GM18909 (cell line): ENCODE results near the gene SLC66A2.

Experiments used
- ATAC-seq: cut with Tn5 transposase; IDR thresholded peaks from one replicate; pipeline ENCODE4 v1.9.1; 2021; ENCODE audit warnings: mild to moderate bottlenecking; ENCODE audit not compliant: unreplicated experiment, poor library complexity

The SLC66A2 gene

DNA sequence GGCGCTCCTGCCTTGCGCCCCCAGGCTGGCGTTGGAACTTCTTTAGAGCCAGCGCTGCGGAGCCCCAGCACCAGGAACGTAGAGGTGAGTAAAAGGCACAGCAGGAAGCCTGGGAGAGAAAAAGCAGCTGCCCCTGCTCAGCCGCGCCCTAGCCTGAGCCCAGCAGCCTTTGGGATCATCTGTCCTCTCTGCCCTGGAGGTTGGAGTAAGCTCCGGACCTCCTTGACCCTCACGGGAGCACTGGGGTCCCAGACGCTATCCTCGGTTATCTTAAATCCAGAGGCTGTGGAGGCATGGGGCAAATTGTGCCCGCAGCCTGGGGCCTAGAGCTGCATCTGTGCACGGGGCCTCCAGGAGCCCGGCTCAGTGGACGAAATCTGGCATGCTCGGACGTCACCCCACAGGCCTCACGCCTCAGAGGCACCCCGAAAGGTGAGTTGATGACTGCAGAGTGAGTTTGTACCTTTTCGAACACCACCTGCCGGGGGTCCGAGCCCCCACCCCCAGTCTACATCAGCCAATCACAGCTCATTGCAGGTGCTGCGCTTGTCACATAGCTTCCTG is 1.6 kb upstream of the SLC66A2 start:
- ATAC-seq, result no peak

DNA sequence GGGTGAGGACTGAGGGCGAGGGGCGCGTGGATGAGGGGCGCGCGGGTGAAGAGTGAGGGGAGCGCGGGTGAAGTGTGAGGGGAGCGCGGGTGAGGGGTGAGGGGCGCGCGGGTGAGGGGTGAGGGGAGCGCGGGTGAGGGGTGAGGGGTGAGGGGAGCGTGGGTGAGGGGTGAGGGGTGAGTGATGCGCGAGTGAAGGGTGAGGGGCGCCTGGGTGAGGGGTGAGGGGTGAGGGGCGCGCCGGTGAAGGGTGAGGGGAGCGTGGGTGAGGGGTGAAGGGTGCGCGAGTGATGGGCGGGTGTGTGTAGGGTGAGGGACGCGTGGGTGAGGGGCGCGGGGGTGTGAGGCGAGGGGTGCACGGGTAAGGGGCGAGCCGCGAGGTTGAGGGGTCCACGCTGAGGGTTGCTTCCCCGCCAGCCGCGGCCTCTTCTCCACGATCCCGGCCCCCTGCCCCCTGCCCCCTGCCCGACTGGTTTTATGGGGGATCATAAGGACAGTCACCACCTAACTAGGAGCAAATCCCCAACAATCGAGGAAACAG is 1.1 kb upstream of the SLC66A2 start:
- no peak for ATAC-seq

DNA sequence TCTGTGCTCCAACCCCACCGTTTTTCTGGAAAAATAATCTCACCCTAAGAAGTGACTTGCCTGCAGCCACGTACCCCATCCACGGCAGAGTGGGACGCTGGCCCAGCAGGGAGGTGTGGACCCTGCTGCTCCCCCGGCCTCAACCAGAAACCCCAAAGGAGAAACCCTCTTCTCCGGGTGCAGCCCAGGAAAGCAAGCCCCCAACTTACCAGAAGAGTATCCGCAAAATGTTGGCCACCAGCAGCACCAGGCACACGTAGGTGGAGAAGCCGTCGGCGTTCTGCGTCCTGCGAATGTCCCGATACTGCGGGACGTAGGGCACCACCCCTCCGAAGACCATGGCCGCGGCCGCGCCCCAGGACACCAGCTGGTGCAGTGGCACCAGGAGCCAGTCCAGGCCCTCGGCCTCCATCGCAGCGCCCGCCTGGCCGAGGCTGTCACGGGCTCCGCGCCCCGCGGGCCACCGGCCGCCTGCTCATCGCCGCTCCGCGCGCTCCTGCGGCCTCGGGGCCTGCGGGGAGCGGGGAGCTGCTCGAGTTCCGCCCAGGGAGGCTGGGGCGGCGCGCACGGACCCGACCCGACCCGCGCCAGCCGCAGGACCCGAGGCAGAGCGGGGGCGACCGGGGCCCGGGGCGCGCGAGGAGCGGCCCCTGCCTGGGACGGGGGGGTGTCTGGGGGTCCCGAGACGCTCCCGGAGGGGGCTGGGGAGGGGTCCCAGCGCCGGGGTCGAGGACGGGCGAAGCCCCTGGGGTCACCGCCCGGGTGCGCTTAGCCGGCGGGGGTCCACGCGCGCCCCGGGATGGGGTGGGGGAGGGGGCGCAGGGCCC is 725 bp downstream of the SLC66A2 start:
- ATAC-seq, result peak; percentile 23

DNA sequence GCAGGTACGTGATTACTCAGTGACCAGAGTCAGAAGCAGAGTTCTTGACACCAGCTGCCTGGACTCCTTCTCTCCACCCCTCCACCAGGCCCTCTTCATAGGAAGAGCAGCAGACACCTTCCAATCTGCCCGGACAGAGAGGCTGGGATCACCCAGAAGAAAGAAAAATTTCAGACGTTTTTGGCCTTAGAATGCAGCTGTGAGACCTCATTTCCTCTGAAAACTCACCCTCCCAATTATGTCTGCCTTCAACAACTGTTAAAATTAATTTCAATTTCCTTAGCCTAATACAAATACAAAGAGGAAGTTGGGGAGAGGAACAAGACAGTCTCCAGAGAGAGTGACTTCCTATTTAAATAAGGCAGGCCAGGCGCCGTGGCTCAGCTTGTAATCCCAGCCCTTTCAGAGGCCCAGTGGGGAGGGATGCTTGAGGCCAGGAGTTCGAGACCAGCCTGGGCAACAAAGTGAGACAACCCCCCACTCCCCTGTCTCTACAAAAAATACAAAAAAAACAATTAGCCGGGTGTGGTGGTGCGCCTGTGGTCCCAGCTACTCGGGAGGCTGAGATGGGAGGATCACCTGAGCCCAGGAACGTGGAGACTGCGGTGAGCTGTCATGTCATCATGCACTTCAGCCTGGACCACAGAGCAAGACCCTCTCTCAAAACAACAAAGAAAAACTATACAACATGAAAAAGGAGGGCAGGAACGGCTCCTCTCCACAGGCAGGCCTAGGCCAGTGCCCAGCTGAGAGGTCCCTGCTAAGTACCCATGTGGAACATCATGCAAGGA is 1.6 kb downstream of the SLC66A2 start:
- no peak for ATAC-seq

DNA sequence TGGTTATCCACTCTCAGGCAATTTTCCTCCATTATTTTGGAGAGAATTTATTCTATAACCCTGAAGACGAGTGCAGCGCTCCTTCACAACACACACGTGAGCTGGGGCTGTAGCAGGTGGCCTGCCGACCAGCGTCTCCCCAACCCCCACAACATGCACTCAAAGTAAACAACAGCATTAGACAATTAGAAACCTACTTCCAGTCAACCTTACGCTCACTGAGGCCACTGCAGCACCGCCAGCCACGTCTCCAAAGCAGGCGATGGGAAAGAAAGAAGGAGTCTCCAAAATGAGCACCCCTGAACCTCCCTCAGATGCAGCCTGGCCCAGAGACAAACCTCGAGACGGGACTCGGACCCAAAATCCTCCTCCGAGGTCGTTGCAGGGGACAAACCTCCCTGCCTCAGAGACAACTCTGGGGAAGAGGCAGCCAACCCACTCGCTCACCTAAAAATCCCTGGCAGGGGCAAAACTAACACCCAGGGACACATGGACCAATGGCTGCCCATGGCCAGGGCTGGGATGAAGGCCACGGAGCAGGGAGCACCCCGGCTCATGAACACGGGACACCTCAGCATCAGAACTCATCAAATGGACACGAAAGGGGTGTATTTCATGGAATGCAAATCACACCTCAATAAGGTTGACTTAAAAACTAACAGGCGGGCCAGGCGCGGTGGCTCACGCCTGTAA is 2.6 kb downstream of the SLC66A2 start:
- no peak for ATAC-seq

DNA sequence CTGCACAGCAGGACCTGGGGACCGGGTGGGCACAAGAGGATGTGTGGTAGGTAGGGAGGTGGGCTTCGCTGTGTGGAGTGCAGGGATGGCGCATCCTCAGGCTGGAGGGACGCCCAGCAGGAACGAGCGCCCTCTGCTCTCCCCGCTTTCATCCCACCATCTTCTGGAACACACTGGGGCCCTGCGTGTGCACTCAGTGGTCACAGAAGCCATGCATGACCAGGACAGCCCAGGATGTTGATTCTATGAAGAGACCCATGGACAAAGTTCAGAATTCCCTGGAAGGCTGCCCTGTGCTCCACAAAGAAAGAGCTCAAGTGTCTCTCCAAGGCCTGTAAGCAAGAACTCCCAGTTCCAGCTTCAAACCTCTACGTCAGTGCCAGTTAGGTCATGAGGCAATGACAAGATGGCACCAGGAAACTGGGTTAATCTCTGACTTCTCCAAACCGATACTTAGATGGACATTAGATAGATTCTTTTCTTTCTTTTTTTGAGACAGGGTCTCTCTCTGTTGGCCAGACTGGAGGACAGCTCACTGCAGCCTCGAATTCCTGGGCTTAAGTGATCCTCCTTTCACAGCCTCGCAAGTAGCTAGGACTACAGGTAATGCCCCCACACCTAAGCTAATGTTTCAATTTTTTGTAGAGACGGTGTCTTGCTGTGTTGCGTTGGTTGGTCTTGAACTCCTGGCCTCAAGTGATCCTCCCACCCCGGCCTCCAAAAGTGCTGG is 3.4 kb downstream of the SLC66A2 start:
- no peak for ATAC-seq

DNA sequence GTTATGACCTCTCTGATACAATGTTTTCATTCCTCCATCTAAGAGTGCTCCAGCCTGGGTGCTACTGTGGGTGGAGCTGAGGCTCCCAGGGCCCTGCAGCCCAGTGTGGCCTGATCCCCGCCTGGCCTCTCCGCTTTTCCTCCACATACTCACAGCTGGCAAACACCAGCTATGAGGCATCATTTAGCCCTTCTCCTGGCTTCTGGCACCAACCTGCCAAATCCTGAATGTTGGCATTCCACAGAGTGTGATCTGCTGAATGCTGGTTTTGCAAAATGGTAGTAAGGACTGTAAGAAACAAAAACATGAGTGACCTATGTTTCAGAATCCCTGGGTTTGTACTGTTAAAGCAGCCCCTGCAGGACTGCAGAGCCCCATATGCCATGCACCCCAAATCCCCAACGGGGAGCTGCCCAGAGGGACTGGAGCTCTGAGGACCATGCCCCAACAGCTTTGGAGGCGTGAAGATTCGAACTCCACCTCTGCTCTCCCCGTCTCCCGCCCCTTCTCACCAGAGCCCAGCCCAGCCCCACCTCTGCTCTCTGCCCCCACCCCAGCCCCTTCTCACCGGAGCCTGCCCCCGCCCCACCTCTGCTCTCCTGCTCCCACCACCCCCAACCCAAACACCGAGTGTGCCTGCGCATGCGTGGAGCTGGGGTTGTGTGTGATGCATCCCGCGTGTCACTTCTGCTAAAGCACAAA is 4.2 kb downstream of the SLC66A2 start:
- no peak for ATAC-seq

DNA sequence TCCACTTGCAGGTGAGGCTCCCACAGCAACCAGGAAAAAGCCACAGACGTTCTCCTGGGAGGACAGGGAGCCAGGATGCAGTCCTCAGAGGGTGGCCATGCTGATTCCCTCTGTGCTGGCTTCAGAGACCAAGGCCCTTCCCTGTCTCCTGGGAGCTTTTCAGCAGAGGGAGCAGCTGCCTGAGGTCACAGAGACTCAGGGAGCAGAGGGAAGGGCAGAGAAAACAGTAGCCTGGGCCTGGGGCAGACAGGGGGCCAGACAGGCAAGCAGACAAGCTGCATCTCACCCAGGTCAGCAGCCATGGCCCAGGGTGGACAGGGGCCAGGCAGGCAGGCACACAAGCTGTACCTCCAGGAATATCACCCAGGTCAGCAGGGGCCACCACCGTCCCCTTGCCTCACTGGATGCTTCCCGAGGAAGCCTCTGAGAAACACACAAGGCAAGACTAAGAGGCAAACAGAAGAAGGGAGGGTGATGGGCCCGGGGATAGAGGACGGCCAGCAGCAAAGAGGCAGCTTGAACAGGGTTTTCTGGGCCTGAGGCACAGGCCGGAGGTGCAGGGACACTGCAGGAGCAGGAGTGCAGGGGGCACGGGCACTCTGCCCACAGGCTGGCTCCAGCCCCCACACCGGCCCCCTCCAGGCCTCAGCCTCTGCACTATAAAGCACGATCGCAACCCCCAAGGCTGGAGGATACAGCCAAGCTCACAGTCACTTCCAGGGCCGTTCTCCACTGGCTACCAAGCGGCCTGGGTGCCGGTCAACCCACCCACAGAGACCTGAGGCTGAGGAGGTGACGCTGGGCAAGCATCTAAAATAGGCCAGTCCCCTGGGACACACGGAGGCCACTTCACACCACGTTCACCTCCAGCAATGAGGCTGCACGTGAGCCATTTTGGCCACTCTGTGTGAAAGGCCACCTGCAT is 6.1 kb downstream of the SLC66A2 start:
- ATAC-seq, result no peak

DNA sequence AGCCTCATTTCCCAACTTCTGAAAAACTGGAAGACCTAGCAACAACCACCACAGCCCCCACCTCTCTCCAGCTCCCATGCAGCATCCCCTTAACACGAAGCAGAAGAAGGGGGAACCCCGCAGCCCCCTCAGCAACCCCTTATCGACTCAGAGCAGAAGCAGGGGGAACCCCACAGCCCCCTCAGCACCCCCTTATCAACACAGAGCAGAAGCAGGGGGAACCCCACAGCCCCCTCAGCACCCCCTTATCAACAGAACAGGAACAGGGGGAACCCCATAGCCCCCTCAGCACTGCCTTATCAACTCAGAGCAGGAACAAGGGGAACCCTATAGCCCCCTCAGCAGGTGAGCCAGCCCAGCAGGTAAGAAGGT is 6.7 kb downstream of the SLC66A2 start:
- no peak for ATAC-seq

DNA sequence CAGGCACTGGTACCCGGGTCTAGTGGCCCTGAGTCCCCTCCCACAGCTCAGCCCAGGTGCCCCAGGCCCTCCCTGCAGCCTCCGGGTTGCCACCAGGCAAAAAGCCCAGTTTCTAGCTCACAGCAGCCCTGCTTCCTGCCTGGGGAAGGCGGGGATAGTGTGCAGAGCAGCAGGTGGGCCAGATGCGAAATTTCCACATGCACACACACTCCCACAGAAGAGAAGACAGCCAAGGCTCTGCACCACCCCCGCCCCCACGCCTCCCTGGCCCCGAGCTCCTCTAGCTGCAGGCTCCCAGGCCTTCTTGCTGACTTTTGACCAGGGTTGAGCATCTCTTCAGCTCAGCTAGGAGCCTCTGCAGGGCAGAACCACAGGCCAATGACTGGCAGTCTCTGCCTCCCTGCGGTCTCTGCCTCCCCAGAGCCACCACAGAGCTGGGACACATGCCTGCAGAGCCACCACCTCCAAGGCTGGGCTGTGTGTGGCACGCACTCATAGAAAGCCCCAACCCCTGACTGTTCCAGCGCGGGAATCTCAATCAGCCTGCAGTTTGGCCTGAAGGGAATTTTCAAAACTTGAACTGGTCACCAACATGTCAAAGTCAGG is 7.2 kb downstream of the SLC66A2 start:
- ATAC-seq, result peak; percentile 62

DNA sequence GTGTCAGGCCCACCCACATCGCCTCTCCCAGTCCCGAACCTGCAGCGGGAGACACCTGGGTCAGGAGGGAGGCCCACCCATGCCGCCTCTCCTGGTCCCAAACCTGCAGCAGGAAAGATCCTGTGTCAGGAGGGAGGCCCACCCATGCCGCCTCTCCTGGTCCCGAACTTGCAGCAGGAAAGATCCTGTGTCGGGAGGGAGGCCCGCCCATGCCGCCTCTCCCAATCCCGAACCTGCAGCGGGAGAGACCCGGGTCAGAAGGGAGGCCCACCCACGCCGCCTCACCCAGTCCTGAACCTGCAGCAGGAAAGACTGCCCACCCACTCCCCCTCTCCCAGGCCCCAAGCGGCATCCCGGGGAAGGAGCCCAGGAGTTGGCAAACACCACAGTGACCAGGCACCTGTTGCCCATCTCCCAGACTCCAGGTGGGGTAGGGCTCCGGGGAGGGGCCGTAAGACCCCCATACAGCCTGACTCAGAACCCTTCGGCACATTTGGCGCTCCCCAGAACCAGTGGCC is 7.8 kb downstream of the SLC66A2 start:
- ATAC-seq, result no peak

DNA sequence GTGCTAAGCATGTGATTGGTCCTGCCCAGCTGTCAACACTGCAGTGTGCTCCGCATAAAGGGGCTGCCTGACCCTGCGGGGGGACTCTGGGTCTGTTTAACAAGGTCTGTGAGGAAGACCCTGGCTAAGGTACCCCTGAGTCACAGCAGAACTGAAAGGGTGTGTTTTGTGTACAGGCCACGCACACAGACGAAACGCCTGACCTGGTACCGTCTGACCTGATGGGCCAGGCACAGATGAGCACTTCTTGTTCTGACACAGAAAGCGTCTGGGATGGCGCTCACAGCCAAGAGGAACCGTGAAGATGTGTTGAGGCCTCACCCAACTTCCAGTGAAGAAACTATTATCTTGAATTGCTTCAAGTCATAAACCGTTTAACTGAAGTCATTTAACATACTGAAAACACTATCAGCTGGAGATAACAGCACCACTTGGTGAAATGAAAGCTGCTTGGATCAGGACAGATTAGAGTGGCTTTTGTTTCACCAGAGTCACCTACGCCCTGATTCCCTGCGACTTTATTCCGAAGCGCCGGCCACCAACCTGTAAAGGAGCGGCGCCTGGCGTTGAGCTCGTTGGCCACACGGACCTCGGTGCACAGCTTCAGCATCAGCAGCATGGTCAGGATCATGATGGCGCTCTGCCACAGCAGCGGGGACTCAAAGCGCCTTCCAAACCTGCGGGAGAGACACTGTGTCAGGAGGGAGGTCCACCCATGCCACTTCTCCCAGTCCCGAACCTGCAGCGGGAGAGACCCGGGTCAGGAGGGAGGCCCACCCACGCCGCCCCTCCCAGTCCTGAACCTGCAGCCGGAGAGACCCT is 8.5 kb downstream of the SLC66A2 start:
- no peak for ATAC-seq

DNA sequence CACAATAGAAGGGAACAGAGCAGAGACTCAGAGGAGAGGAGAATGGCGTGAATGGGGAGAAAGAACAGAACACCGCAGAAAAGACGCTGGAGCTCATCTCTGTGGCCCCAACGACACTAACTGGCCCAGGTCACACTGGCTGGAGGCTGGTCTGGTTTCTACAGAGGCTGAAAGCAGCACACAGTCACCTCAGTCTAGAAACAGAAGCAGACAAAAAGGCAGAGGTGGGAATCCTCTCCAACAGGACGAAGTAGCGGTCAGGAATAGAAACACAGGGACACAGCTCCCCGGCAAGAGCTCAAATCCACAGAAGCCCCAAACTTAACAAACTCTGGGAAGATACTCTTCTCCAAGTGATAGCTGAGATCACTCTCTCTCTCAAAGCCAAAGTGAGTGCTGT is 9.2 kb downstream of the SLC66A2 start:
- ATAC-seq, result no peak

DNA sequence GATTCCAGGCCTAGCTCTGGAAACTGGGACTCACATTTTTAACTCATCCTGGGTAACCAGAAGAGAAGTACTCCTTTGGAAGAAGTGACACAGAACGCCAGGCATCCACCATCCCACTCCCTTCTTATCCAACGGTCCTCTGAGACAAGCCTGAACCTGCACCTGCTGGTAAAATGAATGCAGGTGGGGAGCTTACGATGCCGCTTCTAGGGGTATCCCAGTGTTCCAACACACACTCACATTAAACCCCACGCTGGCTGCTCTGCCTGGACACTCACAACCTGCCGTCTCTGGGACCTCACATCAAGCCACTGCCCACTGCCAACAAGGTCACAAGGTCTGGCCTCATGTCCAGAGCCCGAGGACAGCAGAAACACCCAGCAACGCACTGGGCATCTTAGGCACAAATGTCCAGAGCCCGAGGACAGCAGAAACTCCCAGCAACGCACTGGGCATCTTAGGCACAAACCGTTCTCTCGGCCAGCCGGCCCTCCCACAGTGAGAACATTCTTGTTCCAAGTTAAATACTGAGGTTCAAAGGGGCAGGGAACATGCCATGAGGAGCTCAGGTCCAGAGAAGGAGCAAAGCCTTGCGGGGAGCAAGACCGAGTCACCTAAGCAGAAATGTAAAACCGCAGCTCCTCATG is 9.9 kb downstream of the SLC66A2 start:
- no peak for ATAC-seq

DNA sequence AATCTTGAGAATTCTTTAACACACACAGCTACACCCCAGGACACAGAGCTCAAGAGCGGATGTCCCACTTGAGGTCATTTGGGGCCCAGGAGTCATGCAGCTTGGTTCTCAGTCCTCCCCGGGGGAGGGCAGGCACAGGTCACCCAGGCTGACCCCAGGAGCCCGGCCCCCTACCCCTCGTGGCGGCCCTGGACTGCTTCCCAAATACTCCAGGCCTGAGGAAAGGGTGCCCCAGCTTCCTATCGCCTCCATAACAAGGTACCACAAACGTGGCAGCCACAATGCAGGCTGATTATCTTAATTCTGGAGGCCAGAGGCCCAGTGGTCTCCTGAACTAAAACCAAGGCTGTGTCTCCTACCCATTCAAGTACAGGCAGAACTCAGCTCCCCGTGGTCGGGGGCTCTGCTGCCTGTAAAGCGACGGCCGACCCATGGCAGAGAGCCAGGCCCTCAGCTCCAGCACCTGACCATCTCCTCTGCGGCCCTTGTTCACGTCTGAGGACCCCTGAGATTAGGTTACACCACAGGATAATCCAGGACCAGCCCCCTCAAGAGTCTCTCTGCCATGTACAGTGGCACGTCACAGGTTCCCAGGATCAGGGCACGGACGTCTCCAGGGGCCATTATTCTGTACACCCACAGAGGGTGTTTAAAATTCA is 10.5 kb downstream of the SLC66A2 start:
- ATAC-seq, result no peak
